H9 (cell line): Measurements from ENCODE around the gene TK2. TPM values are rescaled to one million over a fixed set of nuclear protein-coding genes. Genes with fewer than 3 reads are reported as not detected.

Experiments
- DNase-seq: peaks from one replicate; pipeline ENCODE4 v3.0.0-alpha.2; 2017
- H2AFZ ChIP-seq: one replicate; pipeline ENCODE4 v1.6.1; 2013; ENCODE audit warnings: mild to moderate bottlenecking, low read length, control low read depth, moderate library complexity
- H2AK5ac ChIP-seq: 2 replicates; pipeline ENCODE4 v1.6.1; 2013; ENCODE audit warnings: low read length, control low read depth, mixed read lengths; ENCODE audit not compliant: insufficient read length
- H2BK120ac ChIP-seq: one replicate; pipeline ENCODE4 v1.6.1; 2013; ENCODE audit warnings: low read depth, mild to moderate bottlenecking, low read length, control low read depth, inconsistent platforms; ENCODE audit not compliant: poor library complexity, severe bottlenecking
- H2BK12ac ChIP-seq: 2 replicates; pipeline ENCODE4 v1.6.1; 2013; ENCODE audit warnings: low read length, control low read depth, mixed read lengths, low read depth; ENCODE audit not compliant: insufficient read length
- H2BK15ac ChIP-seq: 2 replicates; pipeline ENCODE4 v1.6.1; 2013; ENCODE audit warnings: low read depth, low read length, control low read depth
- H2BK20ac ChIP-seq: one replicate; pipeline ENCODE4 v1.6.1; 2013; ENCODE audit warnings: low read depth, mild to moderate bottlenecking, low read length, control low read depth, inconsistent platforms; ENCODE audit not compliant: poor library complexity, severe bottlenecking
- H2BK5ac ChIP-seq: 2 replicates; pipeline ENCODE4 v1.6.1; 2013; ENCODE audit warnings: low read length, control low read depth, mixed read lengths; ENCODE audit not compliant: insufficient read length
- H3K14ac ChIP-seq: 2 replicates; pipeline ENCODE4 v1.6.1; 2013; ENCODE audit warnings: low read length, control low read depth; ENCODE audit not compliant: insufficient read depth
- H3K18ac ChIP-seq: 2 replicates; pipeline ENCODE4 v1.6.1; 2013; ENCODE audit warnings: low read depth, mild to moderate bottlenecking, mixed read lengths, low read length, control low read depth; ENCODE audit not compliant: insufficient read length
- H3K23ac ChIP-seq: 2 replicates; pipeline ENCODE4 v1.6.1; 2013; ENCODE audit warnings: low read length, control low read depth, mixed read lengths, low read depth; ENCODE audit not compliant: insufficient read length
- H3K23me2 ChIP-seq: 2 replicates; pipeline ENCODE4 v1.6.1; 2013; ENCODE audit warnings: low read depth, mild to moderate bottlenecking, mixed read lengths, low read length, control low read depth; ENCODE audit not compliant: insufficient read length, poor library complexity, severe bottlenecking
- H3K27ac ChIP-seq: 2 replicates; pipeline ENCODE4 v1.5.1; 2013; ENCODE audit warnings: low read length, control low read depth, mixed read lengths, low read depth; ENCODE audit not compliant: insufficient read length
- H3K27me3 ChIP-seq: 2 replicates; pipeline ENCODE4 v1.6.1; 2013; ENCODE audit warnings: low read length, control low read depth, inconsistent platforms; ENCODE audit not compliant: insufficient read depth
- H3K4ac ChIP-seq: 2 replicates; pipeline ENCODE4 v1.6.1; 2013; ENCODE audit warnings: low read depth, mild to moderate bottlenecking, control low read depth, inconsistent platforms, low read length, moderate library complexity
- H3K4me1 ChIP-seq: 2 replicates; pipeline ENCODE4 v1.6.1; 2013; ENCODE audit warnings: low read length, control low read depth, inconsistent platforms; ENCODE audit not compliant: insufficient read depth
- H3K4me2 ChIP-seq: 2 replicates; pipeline ENCODE4 v1.6.1; 2013; ENCODE audit warnings: low read length, control low read depth, mixed read lengths; ENCODE audit not compliant: insufficient read length, insufficient read depth
- H3K56ac ChIP-seq: 2 replicates; pipeline ENCODE4 v1.6.1; 2013; ENCODE audit warnings: low read depth, mild to moderate bottlenecking, mixed read lengths, low read length, control low read depth; ENCODE audit not compliant: insufficient read length
- H3K79me1 ChIP-seq: 2 replicates; pipeline ENCODE4 v1.6.1; 2013; ENCODE audit warnings: low read depth, mild to moderate bottlenecking, moderate library complexity, low read length, control low read depth, inconsistent platforms; ENCODE audit not compliant: insufficient read depth, poor library complexity, severe bottlenecking
- H3K79me2 ChIP-seq: 2 replicates; pipeline ENCODE4 v1.6.1; 2013; ENCODE audit warnings: low read length, control low read depth, inconsistent platforms; ENCODE audit not compliant: insufficient read depth
- H3K9ac ChIP-seq: 2 replicates; pipeline ENCODE4 v1.6.1; 2013; ENCODE audit warnings: low read length, control low read depth, mixed read lengths; ENCODE audit not compliant: insufficient read length; ENCODE audit errors: extremely low read depth
- H3K9me3 ChIP-seq: one replicate; pipeline ENCODE4 v1.6.1; 2013; ENCODE audit warnings: low read depth, low read length, inconsistent platforms; ENCODE audit not compliant: control insufficient read depth
- H3T11ph ChIP-seq: one replicate; pipeline ENCODE4 v1.6.1; 2013; ENCODE audit warnings: mild to moderate bottlenecking, low read length, control low read depth, inconsistent platforms
- H4K20me1 ChIP-seq: one replicate; pipeline ENCODE4 v1.6.1; 2013; ENCODE audit not compliant: control insufficient read depth, insufficient read length, insufficient read depth
- H4K5ac ChIP-seq: 2 replicates; pipeline ENCODE4 v1.6.1; 2013; ENCODE audit warnings: low read depth, mild to moderate bottlenecking, mixed read lengths, low read length, control low read depth; ENCODE audit not compliant: insufficient read length
- H4K8ac ChIP-seq: replicated peaks from 2 replicates; pipeline ENCODE4 v1.6.1; 2013; ENCODE audit warnings: low read length, control low read depth, mixed read lengths, low read depth; ENCODE audit not compliant: insufficient read length
- H4K91ac ChIP-seq: 2 replicates; pipeline ENCODE4 v1.6.1; 2013; ENCODE audit warnings: low read depth, mild to moderate bottlenecking, moderate library complexity, mixed read lengths, low read length, control low read depth; ENCODE audit not compliant: insufficient read length
- H3K27ac Mint-ChIP-seq, 3 experiments: 2 replicates in 2 of 3; 3 replicates in 1 of 3; pipeline ENCODE4 v1.8.0; 2020 to 2021; ENCODE audit warnings: mixed read lengths in 3 of 3, mild to moderate bottlenecking in 1 of 3, moderate library complexity in 1 of 3
- H3K27me3 Mint-ChIP-seq: 2 replicates; pipeline ENCODE4 v1.8.0; 2021; ENCODE audit warnings: low read depth, mild to moderate bottlenecking, moderate library complexity, mixed read lengths
- H3K36me3 Mint-ChIP-seq, 3 experiments: 2 replicates in 2 of 3; 3 replicates in 1 of 3; pipeline ENCODE4 v1.8.0; 2020 to 2021; ENCODE audit warnings: low read depth in 3 of 3, mixed read lengths in 3 of 3; ENCODE audit not compliant: insufficient read depth in 1 of 3
- H3K4me1 Mint-ChIP-seq, 2 experiments: 2 replicates each; pipeline ENCODE4 v1.8.0; 2020; ENCODE audit warnings: mixed read lengths in 2 of 2
- H3K4me3 Mint-ChIP-seq, 2 experiments: 2 replicates in 1 of 2; 3 replicates in 1 of 2; pipeline ENCODE4 v1.8.0; 2020 to 2021; ENCODE audit warnings: mild to moderate bottlenecking in 2 of 2, mixed read lengths in 2 of 2, moderate library complexity in 1 of 2
- H3K9me3 Mint-ChIP-seq, 2 experiments: 2 replicates in 1 of 2; 3 replicates in 1 of 2; pipeline ENCODE4 v1.8.0; 2020; ENCODE audit warnings: mild to moderate bottlenecking in 2 of 2, mixed read lengths in 2 of 2, moderate library complexity in 1 of 2
- CTCF ChIP-seq: fragments of 200-600 bp; sonication (generic); conservative IDR thresholded peaks from 3 replicates; pipeline ENCODE4 v1.8.0; 2021; ENCODE audit warnings: antibody characterized with exemption, mild to moderate bottlenecking
- WGBS: extraction: QIAGEN DNeasy Blood & Tissue Kit; methylation state at CpG from one replicate; pipeline ENCODE4 v1.1.7; 2013; ENCODE audit warnings: missing lambda C conversion rate, low lambda C conversion rate, mixed read lengths; ENCODE audit not compliant: insufficient read length; ENCODE audit errors: extremely low coverage; 5-methylcytosine and 5-hydroxymethylcytosine counted together
- total RNA-seq: library from RNA; stranded (reverse); gene quantifications from 2 replicates; pipeline ENCODE4 v1.2.1, GENCODE V29; 2021

TK2 gene
- total RNA-seq, 1 experiment from 2014 or later: 5.2 TPM

- Histone ChIP-seq H3K27ac (no peak overlapping the region), H3K18ac (no peak overlapping the region), H2BK120ac (no peak overlapping the region), H3T11ph (no peak overlapping the region), H2AFZ (no peak overlapping the region), H3K23me2 (no peaks in the 10 kb centered on the region), H4K91ac (no peak overlapping the region), H3K27me3 (no peaks in the 10 kb centered on the region), H3K4me1 (no peaks in the 10 kb centered on the region), H2BK20ac (no peak overlapping the region), H3K56ac (no peak overlapping the region), H3K4me2 (no peak overlapping the region), H3K9me3 (no peaks in the 10 kb centered on the region), H3K9ac (no peak overlapping the region), H3K79me1 (no peaks in the 10 kb centered on the region), H2BK5ac (no peak overlapping the region), H2AK5ac (no peak overlapping the region), H4K8ac (no peak overlapping the region), H3K23ac (no peak overlapping the region), H2BK12ac (no peak overlapping the region), H3K4ac (no peak overlapping the region), H4K5ac (no peak overlapping the region), H2BK15ac (no peak overlapping the region), H3K14ac (no peak overlapping the region), H4K20me1 (no peaks in the 10 kb centered on the region), H3K79me2 (no peaks in the 10 kb centered on the region)
- Mint-ChIP-seq H3K4me3 (no peak overlapping the region), H3K27me3 (peaks cover 2% of the 10 kb centered on the region; the same call in 1 of the 2 replicates), H3K4me1 (0 out of 4 replicates have a peak, but pooled peaks cover 0 to 3% of the 10 kb centered on the region in 2 experiments), H3K9me3 (no peaks in the 10 kb centered on the region), H3K36me3 (peaks cover 0 to 6% (median 0%) of the 10 kb centered on the region in 3 experiments; a peak in 4 of 7 replicates), H3K27ac (peak overlapping the region in 1 of 3 experiments; percentile 69; a peak in 1 of 7 replicates)
- no peak for DNase-seq
- TF ChIP-seq CTCF: no peak
- WGBS: no CpG with 5 or more reads among the region's 6 CpGs
These were observed 25.2 kb downstream of the TK2 start for GRCh38 chr16:66524601-66525164.
